Measurements from ENCODE around the gene SHANK3.

Gene SHANK3

GRCh38 chr22:50714631-50715179, 42.1 kb downstream of the SHANK3 start:
- DNase-seq: no peak

GRCh38 chr22:50715250-50715649, 42.6 kb downstream of the SHANK3 start:
- no peak for DNase-seq

- no peak for DNase-seq
These were observed 43.2 kb downstream of the SHANK3 start for GRCh38 chr22:50715776-50716175.

GRCh38 chr22:50716290-50717024, 43.8 kb downstream of the SHANK3 start:
- DNase-seq: no peak

GRCh38 chr22:50717709-50718351, 45.2 kb downstream of the SHANK3 start:
- no peak for DNase-seq

- no peak for DNase-seq
These were observed 45.7 kb downstream of the SHANK3 start for GRCh38 chr22:50718352-50718709.

- DNase-seq: no peak
These were observed 47.2 kb downstream of the SHANK3 start for GRCh38 chr22:50719814-50720300.

- DNase-seq: no peak
These were observed 48.0 kb downstream of the SHANK3 start for GRCh38 chr22:50720301-50721256.

GRCh38 chr22:50721257-50721844, 48.7 kb downstream of the SHANK3 start:
- no peak for DNase-seq

- no peak for DNase-seq
These were observed 49.6 kb downstream of the SHANK3 start for GRCh38 chr22:50722048-50722701.

Measured in NCI-H2107 (cell line).